Sigmoid colon (tissue), 4 donors: ENCODE results near the gene ZNF544.

ENCODE experiments used
- CTCF ChIP-seq, 4 experiments: fragments of 450-650 bp in 3 of 4; fragments of 200-600 bp in 1 of 4; IDR thresholded peaks; one replicate each; pipeline ENCODE4 v1.5.1; 2016 to 2019; ENCODE audit warnings: antibody characterized with exemption in 4 of 4, mild to moderate bottlenecking in 3 of 4, moderate library complexity in 2 of 4
- POLR2A ChIP-seq, 2 donors: fragments of 450-650 bp; IDR thresholded peaks; one replicate each; pipeline ENCODE4 v1.6.1; 2016; ENCODE audit warnings: antibody characterized with exemption in 2 of 2, mild to moderate bottlenecking in 2 of 2, moderate library complexity in 2 of 2
- POLR2AphosphoS5 ChIP-seq, 4 donors: sonication (generic); formaldehyde crosslinking; IDR thresholded peaks; one replicate each; pipeline ENCODE4 v1.6.1; 2017; ENCODE audit warnings: antibody characterized with exemption in 4 of 4

GRCh38 chr19:58252102-58252685 lies 23.5 kb downstream of the ZNF544 start:
- TF ChIP-seq CTCF (IDR thresholded peaks at IDR 0.05) (no peak), POLR2A (IDR thresholded peaks at IDR 0.05) (no peak), POLR2AphosphoS5 (IDR thresholded peaks at IDR 0.05) (no peak)
